ENCODE measurements around the gene SLC44A1. TPM values are rescaled to one million over a fixed set of nuclear protein-coding genes. Genes with fewer than 3 reads are reported as not detected.
A peak's percentile ranks its signal among the peaks of the same experiment; 100 is the strongest.

The SLC44A1 gene
- total RNA-seq (2022) (15.2 and 15.9 TPM in 2 replicates), Bru-seq, nascent RNA (percentile 56 among the genes with signal in this experiment), BruChase-seq, experiment 1, labeled RNA remaining after a 6-hour chase (percentile 57 among the genes with signal in this experiment), BruChase-seq, experiment 2, labeled RNA remaining after a 2-hour chase (percentile 52 among the genes with signal in this experiment)
- long read RNA-seq, full-length matches to known transcripts, result 45 of 55 reads
- long read RNA-seq, partial matches to known transcripts, result 3 of 55 reads
- long read RNA-seq, other reads (novel, unspliced or antisense), result 7 of 55 reads

- Mint-ChIP-seq H3K36me3 (ENCODE audit: insufficient read depth, unreplicated experiment) (no peaks in the 10 kb centered on the region), H3K27me3 (ENCODE audit: insufficient read depth, unreplicated experiment) (peaks cover 27% of the 10 kb centered on the region), H3K4me3 (ENCODE audit: unreplicated experiment) (peak within 1 kb of the TSS; percentile 83), H3K9me3 (ENCODE audit: unreplicated experiment) (no peaks in the 10 kb centered on the region), H3K27ac (ENCODE audit: low read depth, unreplicated experiment) (peak within 1 kb of the TSS; percentile 79), H3K4me1 (ENCODE audit: insufficient read depth, unreplicated experiment) (peaks cover 6% of the 10 kb centered on the region)
- CTCF ChIA-PET, result interaction anchor here (0.6 to 4.4 kb wide), 22 partner anchors 9 to 496 kb away, joined by 3 to 38 read pairs (median 6); no protein-coding TSS in a partner anchor
- TF ChIP-seq CTCF (IDR thresholded peaks at IDR 0.05; ENCODE audit: unreplicated experiment), result no peak
- no TSS peak for BruUV-seq (replicated peaks)
- POLR2A ChIA-PET, result interaction anchor here (0.7 to 3.7 kb wide), 32 partner anchors 9 to 496 kb away, joined by 3 to 37 read pairs (median 4); partner anchors contain the start of gene NIPSNAP3A
- intact Hi-C loops (cut with micrococcal nuclease), result loop anchor here (1.0 to 10.0 kb wide), 6 partner anchors 85 to 459 kb away; no protein-coding TSS in a partner anchor
- peak; percentile 96 for DNase-seq (ENCODE audit: unreplicated experiment)
These were observed at the start of gene SLC44A1 for GRCh38 chr9:105244003-105244733. SLC44A1 (plus strand) TSS chr9:105244651; CDS start chr9:105244869, 218 bp downstream.

GRCh38 chr9:105195259-105195658 is 49.2 kb upstream of the SLC44A1 start:
- Mint-ChIP-seq H3K27me3 (ENCODE audit: insufficient read depth, unreplicated experiment) (no peaks in the 10 kb centered on the region), H3K4me3 (ENCODE audit: unreplicated experiment) (no peak overlapping the region), H3K27ac (ENCODE audit: low read depth, unreplicated experiment) (no peak overlapping the region), H3K4me1 (ENCODE audit: insufficient read depth, unreplicated experiment) (peaks cover 18% of the 10 kb centered on the region), H3K9me3 (ENCODE audit: unreplicated experiment) (no peaks in the 10 kb centered on the region), H3K36me3 (ENCODE audit: insufficient read depth, unreplicated experiment) (no peaks in the 10 kb centered on the region)
- DNase-seq (ENCODE audit: unreplicated experiment), result no peak
- CTCF ChIA-PET, result interaction anchor here (0.8 kb wide), 1 partner anchor 332 kb away, joined by 3 read pairs; no protein-coding TSS in a partner anchor
- TF ChIP-seq CTCF (IDR thresholded peaks at IDR 0.05; ENCODE audit: unreplicated experiment), result no peak
- POLR2A ChIA-PET, result interaction anchor here (0.7 to 1.3 kb wide), 3 partner anchors 11 to 1408 kb away, joined by 3 to 4 read pairs (median 3); partner anchors contain the start of gene SLC44A1
- intact Hi-C loops (cut with micrococcal nuclease), result no loop called here
- no TSS peak for BruUV-seq (replicated peaks)

GRCh38 chr9:105198023-105198422 is 46.4 kb upstream of the SLC44A1 start:
- H3K36me3 Mint-ChIP-seq (ENCODE audit: insufficient read depth, unreplicated experiment), result no peaks in the 10 kb centered on the region
- CTCF ChIA-PET, result interaction anchor here (1.4 kb wide), 1 partner anchor 84 kb away, joined by 4 read pairs; no protein-coding TSS in a partner anchor
- peaks cover 5% of the 10 kb centered on the region for H3K4me1 Mint-ChIP-seq (ENCODE audit: insufficient read depth, unreplicated experiment)
- H3K27ac Mint-ChIP-seq (ENCODE audit: low read depth, unreplicated experiment), result no peak overlapping the region
- DNase-seq (ENCODE audit: unreplicated experiment), result no peak
- POLR2A ChIA-PET, result interaction anchor here (0.5 kb wide), 1 partner anchor 138 kb away, joined by 3 read pairs; no protein-coding TSS in a partner anchor
- no peak overlapping the region for H3K4me3 Mint-ChIP-seq (ENCODE audit: unreplicated experiment)
- intact Hi-C loops (cut with micrococcal nuclease), result no loop called here
- no TSS peak for BruUV-seq (replicated peaks)
- no peak for TF ChIP-seq CTCF (IDR thresholded peaks at IDR 0.05; ENCODE audit: unreplicated experiment)
- H3K9me3 Mint-ChIP-seq (ENCODE audit: unreplicated experiment), result no peaks in the 10 kb centered on the region
- H3K27me3 Mint-ChIP-seq (ENCODE audit: insufficient read depth, unreplicated experiment), result no peaks in the 10 kb centered on the region

- Mint-ChIP-seq H3K27me3 (ENCODE audit: insufficient read depth, unreplicated experiment) (no peaks in the 10 kb centered on the region), H3K36me3 (ENCODE audit: insufficient read depth, unreplicated experiment) (no peaks in the 10 kb centered on the region), H3K27ac (ENCODE audit: low read depth, unreplicated experiment) (no peak overlapping the region), H3K4me1 (ENCODE audit: insufficient read depth, unreplicated experiment) (peaks cover 5% of the 10 kb centered on the region), H3K4me3 (ENCODE audit: unreplicated experiment) (no peak overlapping the region), H3K9me3 (ENCODE audit: unreplicated experiment) (no peaks in the 10 kb centered on the region)
- DNase-seq (ENCODE audit: unreplicated experiment), result no peak
- BruUV-seq (replicated peaks), result no TSS peak
- no peak for TF ChIP-seq CTCF (IDR thresholded peaks at IDR 0.05; ENCODE audit: unreplicated experiment)
- POLR2A ChIA-PET, result interaction anchor here (0.5 kb wide), 1 partner anchor 137 kb away, joined by 3 read pairs; no protein-coding TSS in a partner anchor
- intact Hi-C loops (cut with micrococcal nuclease), result no loop called here
- CTCF ChIA-PET, result interaction anchor here (0.6 to 1.4 kb wide), 3 partner anchors 9 to 395 kb away, joined by 3 to 4 read pairs (median 3); no protein-coding TSS in a partner anchor
These were observed 45.6 kb upstream of the SLC44A1 start for GRCh38 chr9:105198865-105199264.

All from MCF 10A (cell line).